K562 (cell line): Measurements from ENCODE around the gene MAGI2.

Experiments used
- CHD1 ChIP-seq: fragments of 200-600 bp; sonication (generic); IDR thresholded peaks from one replicate; pipeline ENCODE4 v1.6.1; 2012; ENCODE audit warnings: mild to moderate bottlenecking, moderate library complexity, low read length, inconsistent platforms
- CTCF ChIP-seq, 3 experiments: IDR thresholded peaks in 2 of 3; conservative IDR thresholded peaks in 1 of 3; 2 replicates each; pipeline ENCODE4 v1.5.1; 2011 to 2012; ENCODE audit warnings: low read length in 3 of 3, mild to moderate bottlenecking in 3 of 3, control low read depth in 2 of 3, improper control_type of control experiment in 1 of 3, inconsistent platforms in 1 of 3, low read depth in 1 of 3, mixed read lengths in 1 of 3, moderate library complexity in 1 of 3; ENCODE audit not compliant: insufficient read depth in 2 of 3
- DACH1 ChIP-seq: fragments of 450-650 bp; IDR thresholded peaks from 2 replicates; pipeline ENCODE4 v1.6.1; 2018; ENCODE audit not compliant: partially characterized antibody
- DDX20 ChIP-seq: fragments of 450-650 bp; IDR thresholded peaks from 2 replicates; pipeline ENCODE4 v1.6.1; 2016; ENCODE audit warnings: missing genetic modification characterization, low read depth, mild to moderate bottlenecking, missing compliant biosample characterization, moderate library complexity
- MAFK ChIP-seq: IDR thresholded peaks from 2 replicates; pipeline ENCODE4 v1.6.1; 2011; ENCODE audit warnings: low read length, improper control_type of control experiment
- MNT ChIP-seq, 2 experiments: fragments of 450-650 bp; conservative IDR thresholded peaks; 2 replicates each; pipeline ENCODE4 v1.6.1; 2017; ENCODE audit warnings: mild to moderate bottlenecking in 2 of 2, moderate library complexity in 2 of 2
- RB1 ChIP-seq: fragments of 450-650 bp; IDR thresholded peaks from 2 replicates; pipeline ENCODE4 v1.6.1; 2017; ENCODE audit warnings: low read depth, mild to moderate bottlenecking
- YY1 ChIP-seq, 3 experiments: IDR thresholded peaks; 2 replicates each; pipeline ENCODE4 v1.6.1; 2011; ENCODE audit warnings: low read length in 2 of 3, mild to moderate bottlenecking in 2 of 3, moderate library complexity in 2 of 3, borderline replicate concordance in 1 of 3, control low read depth in 1 of 3, low read depth in 1 of 3; ENCODE audit not compliant: insufficient read depth in 3 of 3, insufficient replicate concordance in 2 of 3, control insufficient read depth in 1 of 3, insufficient read length in 1 of 3; ENCODE audit errors: extremely low read depth in 1 of 3
- ZNF512 ChIP-seq: IDR thresholded peaks from 2 replicates; pipeline ENCODE4 v1.6.1; 2016; ENCODE audit warnings: missing genetic modification characterization, missing compliant biosample characterization

- TF ChIP-seq MNT (conservative IDR thresholded peaks at IDR 0.05) (no peak), DACH1 (no peak), RB1 (no peak), CHD1 (no peak), MAFK (no peak), ZNF512 (tag) (no peak), CTCF (IDR thresholded peaks at IDR 0.05 in 2 of 3, conservative IDR thresholded peaks at IDR 0.05 in 1 of 3; ENCODE audit: insufficient read depth in 2 of 3, low read depth in 1 of 3, low read length in 3 of 3) (no peak), DDX20 (tag) (no peak), YY1 (IDR thresholded peaks at IDR 0.05; ENCODE audit: borderline replicate concordance in 1 of 3, control insufficient read depth in 1 of 3, extremely low read depth in 1 of 3, insufficient read depth in 3 of 3, insufficient read length in 1 of 3, insufficient replicate concordance in 2 of 3, low read depth in 1 of 3, low read length in 2 of 3) (no peak)
These were observed 24.9 kb upstream of the MAGI2 start for GRCh38 chr7:79478386-79478785.
